ENCODE data around the gene CAMTA1. TPM values are rescaled to one million over a fixed set of nuclear protein-coding genes. Genes with fewer than 3 reads are reported as not detected.
"Not testable (repeated sequence)": the region's sequence is repeated elsewhere in the genome, so short reads cannot be mapped to it uniquely, and the experiment has no call there.

The CAMTA1 gene
- total RNA-seq, 1 experiment from 2014 or later: 118 TPM

DNA sequence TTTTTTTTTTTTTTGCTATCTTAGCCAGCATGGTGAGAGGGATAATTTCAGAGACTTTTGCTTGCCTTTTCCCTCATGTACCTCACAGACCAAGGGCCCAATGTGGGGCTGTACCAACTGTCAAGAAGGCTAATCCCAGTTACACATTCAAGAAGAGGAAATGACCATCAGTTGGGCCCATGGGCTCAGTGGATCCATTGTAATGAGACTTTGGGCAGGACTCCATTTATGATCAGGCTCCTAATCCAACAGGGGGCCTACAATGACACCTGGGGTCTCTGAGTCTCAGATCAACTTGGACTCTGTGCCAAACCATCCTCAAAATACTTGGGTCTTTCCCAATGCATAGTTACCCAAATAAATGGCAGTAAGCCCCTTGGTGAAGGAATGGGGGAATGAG, 535.4 kb downstream of the CAMTA1 start:
- Histone ChIP-seq H3K9me2 (replicated peaks; ENCODE audit: insufficient read depth, low read length) (no peaks in the 10 kb centered on the region), H3K79me2 (ENCODE audit: low read length) (no peaks in the 10 kb centered on the region), H4K20me1 (ENCODE audit: insufficient read depth, low read depth, low read length) (no peaks in the 10 kb centered on the region), H3K9me3 (ENCODE audit: low read length) (no peaks in the 10 kb centered on the region), H3K36me3 (ENCODE audit: insufficient read depth, low read length) (no peaks in the 10 kb centered on the region), H3K4me3 (ENCODE audit: low read length) (no peak overlapping the region), H3K9ac (ENCODE audit: low read length) (no peak overlapping the region), H2AFZ (ENCODE audit: low read length) (no peak overlapping the region), H3K4me2 (ENCODE audit: low read depth, low read length, poor library complexity, severe bottlenecking) (no peak overlapping the region), H3K27me3 (ENCODE audit: low read length) (no peaks in the 10 kb centered on the region), H3K27ac (ENCODE audit: low read length) (no peak overlapping the region), H3K4me1 (ENCODE audit: low read length) (no peaks in the 10 kb centered on the region)
- no peak for DNase-seq

DNA sequence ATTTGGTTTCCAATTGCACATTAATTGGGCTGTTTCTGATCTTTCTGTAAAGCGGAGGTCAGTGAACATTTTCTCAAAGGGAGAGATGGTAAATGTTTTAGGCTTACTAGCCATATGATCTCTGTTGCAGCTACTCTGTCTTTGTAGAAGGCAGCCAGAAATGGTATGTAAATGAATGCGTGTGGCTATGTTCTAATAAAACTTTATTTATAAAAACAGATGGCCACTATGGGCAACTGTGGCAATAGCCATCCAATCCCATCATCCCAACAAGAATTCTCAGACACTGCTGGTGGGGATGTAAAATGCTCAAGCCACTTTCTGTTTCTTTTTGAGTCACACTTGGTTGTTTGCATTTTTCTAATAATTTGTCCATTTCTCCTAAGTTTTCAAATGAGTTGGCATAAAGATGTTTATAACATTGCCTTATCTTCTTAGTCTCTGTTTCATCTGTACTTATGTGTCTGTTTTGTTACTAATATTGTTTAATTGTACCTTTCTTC, 537.1 kb downstream of the CAMTA1 start:
- Histone ChIP-seq H3K4me1 (ENCODE audit: low read length) (no peaks in the 10 kb centered on the region), H3K27me3 (ENCODE audit: low read length) (0 out of 2 replicates have a peak, but pooled peaks cover under 1% of the 10 kb centered on the region), H3K9me2 (replicated peaks; ENCODE audit: insufficient read depth, low read length) (no peaks in the 10 kb centered on the region), H3K4me3 (ENCODE audit: low read length) (no peak overlapping the region), H3K36me3 (ENCODE audit: insufficient read depth, low read length) (no peaks in the 10 kb centered on the region), H3K79me2 (ENCODE audit: low read length) (no peaks in the 10 kb centered on the region), H3K4me2 (ENCODE audit: low read depth, low read length, poor library complexity, severe bottlenecking) (no peak overlapping the region), H4K20me1 (ENCODE audit: insufficient read depth, low read depth, low read length) (no peaks in the 10 kb centered on the region), H2AFZ (ENCODE audit: low read length) (no peak overlapping the region), H3K9me3 (ENCODE audit: low read length) (no peaks in the 10 kb centered on the region), H3K27ac (ENCODE audit: low read length) (no peak overlapping the region), H3K9ac (ENCODE audit: low read length) (no peak overlapping the region)
- DNase-seq: no peak

DNA sequence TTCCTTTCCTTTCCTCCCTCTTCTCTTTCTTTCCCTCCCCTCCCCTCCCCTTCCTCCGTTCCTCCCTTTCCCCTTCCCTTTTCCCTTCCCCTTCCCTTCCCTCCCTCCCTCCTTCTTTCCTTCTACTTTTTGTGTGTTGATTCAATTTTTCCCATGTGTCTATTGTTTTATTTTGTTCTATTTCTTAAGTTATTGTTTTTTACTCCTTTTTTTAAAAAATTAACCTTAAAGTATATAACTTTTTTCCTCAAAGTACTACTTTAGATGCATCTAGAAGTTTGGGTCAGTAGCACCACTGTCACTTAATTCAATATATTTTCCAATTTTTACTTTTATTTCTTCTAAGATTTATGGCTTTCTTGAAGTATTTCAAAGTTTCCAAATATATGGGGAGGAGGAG, 537.7 kb downstream of the CAMTA1 start:
- Histone ChIP-seq H4K20me1 (ENCODE audit: insufficient read depth, low read depth, low read length) (no peaks in the 10 kb centered on the region), H3K9ac (ENCODE audit: low read length) (no peak overlapping the region), H3K27me3 (ENCODE audit: low read length) (0 out of 2 replicates have a peak, but pooled peaks cover 2% of the 10 kb centered on the region), H3K36me3 (ENCODE audit: insufficient read depth, low read length) (no peaks in the 10 kb centered on the region), H3K4me3 (ENCODE audit: low read length) (no peak overlapping the region), H3K79me2 (ENCODE audit: low read length) (no peaks in the 10 kb centered on the region), H3K4me1 (ENCODE audit: low read length) (no peaks in the 10 kb centered on the region), H3K27ac (ENCODE audit: low read length) (no peak overlapping the region), H3K9me2 (replicated peaks; ENCODE audit: insufficient read depth, low read length) (no peaks in the 10 kb centered on the region), H3K4me2 (ENCODE audit: low read depth, low read length, poor library complexity, severe bottlenecking) (no peak overlapping the region), H3K9me3 (ENCODE audit: low read length) (no peaks in the 10 kb centered on the region), H2AFZ (ENCODE audit: low read length) (no peak overlapping the region)
- DNase-seq: no peak

DNA sequence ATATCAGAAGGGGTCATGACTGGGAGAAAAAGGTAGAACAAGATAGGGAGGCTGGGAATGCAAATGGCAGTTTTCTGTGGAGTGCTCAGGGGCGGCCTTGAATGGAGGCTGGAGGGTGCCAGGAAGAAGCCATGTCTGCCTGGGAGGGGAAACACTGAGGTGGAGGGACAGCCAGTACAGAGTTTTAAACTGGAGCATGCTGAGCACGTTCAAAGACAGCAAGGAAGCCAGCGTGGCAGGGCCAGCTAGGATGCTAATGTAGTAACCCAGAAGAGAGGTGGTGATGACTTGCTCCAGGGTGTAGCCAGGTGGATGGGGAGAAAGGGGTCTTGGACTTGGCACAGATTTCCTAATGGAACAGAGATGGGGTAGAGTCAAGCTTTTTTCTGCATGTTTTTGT, 540.0 kb downstream of the CAMTA1 start:
- H3K4me3 ChIP-seq (ENCODE audit: low read length): no peak overlapping the region
- H2AFZ ChIP-seq (ENCODE audit: low read length): no peak overlapping the region
- no peaks in the 10 kb centered on the region for H3K36me3 ChIP-seq (ENCODE audit: insufficient read depth, low read length)
- no peak for DNase-seq
- no peaks in the 10 kb centered on the region for H3K4me1 ChIP-seq (ENCODE audit: low read length)
- H3K9ac ChIP-seq (ENCODE audit: low read length): no peak overlapping the region
- H3K27me3 ChIP-seq (ENCODE audit: low read length): 0 out of 2 replicates have a peak, but pooled peaks cover 2% of the 10 kb centered on the region
- no peaks in the 10 kb centered on the region for H3K9me2 ChIP-seq (replicated peaks; ENCODE audit: insufficient read depth, low read length)
- no peaks in the 10 kb centered on the region for H3K79me2 ChIP-seq (ENCODE audit: low read length)
- no peaks in the 10 kb centered on the region for H3K9me3 ChIP-seq (ENCODE audit: low read length)
- no peak overlapping the region for H3K27ac ChIP-seq (ENCODE audit: low read length)
- no peaks in the 10 kb centered on the region for H4K20me1 ChIP-seq (ENCODE audit: insufficient read depth, low read depth, low read length)
- H3K4me2 ChIP-seq (ENCODE audit: low read depth, low read length, poor library complexity, severe bottlenecking): no peak overlapping the region

DNA sequence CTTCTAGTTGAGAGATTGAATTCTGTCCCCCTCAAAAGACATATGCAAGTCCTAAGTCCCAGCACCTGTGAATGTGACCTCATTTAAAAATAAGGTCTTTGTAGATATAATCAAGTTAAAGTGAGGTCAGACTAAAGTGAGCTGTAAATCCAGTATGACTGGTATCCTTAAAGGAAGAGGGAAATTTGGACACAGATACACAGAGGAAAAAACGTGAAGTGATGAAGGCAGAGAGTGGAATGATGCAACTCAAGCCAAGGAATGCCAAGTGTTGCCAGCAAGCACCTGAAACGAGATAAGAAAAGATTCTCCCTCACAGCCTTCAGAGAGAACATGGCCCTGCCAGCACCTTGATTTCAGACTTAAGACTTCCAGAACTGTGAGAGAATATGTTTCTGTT, 541.1 kb downstream of the CAMTA1 start:
- H3K36me3 ChIP-seq (ENCODE audit: insufficient read depth, low read length): no peaks in the 10 kb centered on the region
- no peaks in the 10 kb centered on the region for H3K79me2 ChIP-seq (ENCODE audit: low read length)
- no peak overlapping the region for H3K27ac ChIP-seq (ENCODE audit: low read length)
- H3K4me3 ChIP-seq (ENCODE audit: low read length): no peak overlapping the region
- no peak overlapping the region for H3K9ac ChIP-seq (ENCODE audit: low read length)
- no peak overlapping the region for H3K4me2 ChIP-seq (ENCODE audit: low read depth, low read length, poor library complexity, severe bottlenecking)
- no peaks in the 10 kb centered on the region for H3K9me2 ChIP-seq (replicated peaks; ENCODE audit: insufficient read depth, low read length)
- no peaks in the 10 kb centered on the region for H3K9me3 ChIP-seq (ENCODE audit: low read length)
- H2AFZ ChIP-seq (ENCODE audit: low read length): no peak overlapping the region
- no peaks in the 10 kb centered on the region for H4K20me1 ChIP-seq (ENCODE audit: insufficient read depth, low read depth, low read length)
- H3K4me1 ChIP-seq (ENCODE audit: low read length): no peaks in the 10 kb centered on the region
- no peak for DNase-seq
- 0 out of 2 replicates have a peak, but pooled peaks cover 2% of the 10 kb centered on the region for H3K27me3 ChIP-seq (ENCODE audit: low read length)

DNA sequence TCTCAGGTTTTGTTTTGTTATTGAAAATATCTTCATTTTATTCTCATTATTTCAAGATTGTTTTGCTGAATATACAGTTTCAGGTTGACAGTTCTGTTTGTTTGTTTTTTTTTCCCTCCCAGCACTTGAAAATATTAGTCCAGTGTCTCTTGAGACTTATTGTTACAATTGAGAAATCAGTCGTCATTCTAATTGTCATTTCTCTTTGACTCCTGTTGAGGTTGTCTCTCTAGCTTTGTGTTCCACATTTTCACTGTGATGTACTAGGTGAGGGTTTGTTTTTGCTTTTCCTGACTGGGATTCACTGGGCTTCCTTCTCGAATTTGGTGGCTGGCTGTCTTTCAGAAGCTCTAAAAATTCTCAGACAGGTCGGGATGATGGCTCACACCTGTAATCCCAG, 542.6 kb downstream of the CAMTA1 start:
- Histone ChIP-seq H3K36me3 (ENCODE audit: insufficient read depth, low read length) (no peaks in the 10 kb centered on the region), H2AFZ (ENCODE audit: low read length) (no peak overlapping the region), H3K79me2 (ENCODE audit: low read length) (no peaks in the 10 kb centered on the region), H3K27ac (ENCODE audit: low read length) (no peak overlapping the region), H3K9me2 (replicated peaks; ENCODE audit: insufficient read depth, low read length) (no peaks in the 10 kb centered on the region), H3K4me3 (ENCODE audit: low read length) (no peak overlapping the region), H3K4me2 (ENCODE audit: low read depth, low read length, poor library complexity, severe bottlenecking) (no peak overlapping the region), H3K9ac (ENCODE audit: low read length) (no peak overlapping the region), H3K9me3 (ENCODE audit: low read length) (no peaks in the 10 kb centered on the region), H3K27me3 (ENCODE audit: low read length) (0 out of 2 replicates have a peak, but pooled peaks cover 2% of the 10 kb centered on the region), H4K20me1 (ENCODE audit: insufficient read depth, low read depth, low read length) (no peaks in the 10 kb centered on the region), H3K4me1 (ENCODE audit: low read length) (no peaks in the 10 kb centered on the region)
- DNase-seq: no peak

DNA sequence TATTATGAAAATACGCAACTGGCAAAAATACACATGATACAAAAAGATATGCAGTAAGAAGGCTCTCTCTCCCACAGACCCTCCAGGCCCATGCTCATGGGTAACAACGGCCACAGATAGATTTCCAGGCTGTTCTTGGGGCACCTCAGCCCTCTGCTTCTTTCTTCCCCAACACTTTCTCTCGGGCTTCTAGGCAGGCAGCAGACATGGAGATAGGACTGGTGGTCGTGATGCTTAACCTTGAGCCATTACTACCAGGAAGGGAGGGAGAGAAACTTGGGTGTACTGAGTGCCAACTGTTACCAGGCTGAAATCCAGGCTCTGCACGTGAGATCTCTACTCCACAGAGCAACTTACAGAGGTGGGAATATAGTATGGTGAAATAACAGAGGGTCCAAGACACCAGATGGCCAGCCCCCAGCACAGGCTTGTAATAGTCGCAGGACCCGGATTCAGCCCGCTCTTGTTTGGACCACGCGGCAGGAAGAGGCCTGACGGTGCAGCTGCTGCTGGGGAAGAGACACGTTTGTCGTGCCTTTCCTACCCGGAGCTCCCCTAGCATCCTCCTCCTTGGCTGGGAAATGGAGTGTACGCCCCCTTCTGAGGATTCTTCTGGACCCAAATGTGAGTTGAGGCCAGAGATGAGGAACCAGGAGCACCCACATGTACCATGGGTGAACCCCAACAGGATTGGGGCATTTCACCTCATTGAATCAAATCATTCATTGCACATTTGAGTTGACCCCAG, 544.8 kb downstream of the CAMTA1 start:
- peaks cover 9% of the 10 kb centered on the region for H3K4me1 ChIP-seq (ENCODE audit: low read length)
- H3K9me2 ChIP-seq (replicated peaks; ENCODE audit: insufficient read depth, low read length): no peaks in the 10 kb centered on the region
- no peak overlapping the region for H3K4me2 ChIP-seq (ENCODE audit: low read depth, low read length, poor library complexity, severe bottlenecking)
- no peak for DNase-seq
- no peak overlapping the region for H3K27ac ChIP-seq (ENCODE audit: low read length)
- 0 out of 2 replicates have a peak, but pooled peaks cover 2% of the 10 kb centered on the region for H3K27me3 ChIP-seq (ENCODE audit: low read length)
- H4K20me1 ChIP-seq (ENCODE audit: insufficient read depth, low read depth, low read length): no peaks in the 10 kb centered on the region
- H2AFZ ChIP-seq (ENCODE audit: low read length): no peak overlapping the region
- no peak overlapping the region for H3K4me3 ChIP-seq (ENCODE audit: low read length)
- no peak overlapping the region for H3K9ac ChIP-seq (ENCODE audit: low read length)
- H3K36me3 ChIP-seq (ENCODE audit: insufficient read depth, low read length): no peaks in the 10 kb centered on the region
- no peaks in the 10 kb centered on the region for H3K9me3 ChIP-seq (ENCODE audit: low read length)
- no peaks in the 10 kb centered on the region for H3K79me2 ChIP-seq (ENCODE audit: low read length)

DNA sequence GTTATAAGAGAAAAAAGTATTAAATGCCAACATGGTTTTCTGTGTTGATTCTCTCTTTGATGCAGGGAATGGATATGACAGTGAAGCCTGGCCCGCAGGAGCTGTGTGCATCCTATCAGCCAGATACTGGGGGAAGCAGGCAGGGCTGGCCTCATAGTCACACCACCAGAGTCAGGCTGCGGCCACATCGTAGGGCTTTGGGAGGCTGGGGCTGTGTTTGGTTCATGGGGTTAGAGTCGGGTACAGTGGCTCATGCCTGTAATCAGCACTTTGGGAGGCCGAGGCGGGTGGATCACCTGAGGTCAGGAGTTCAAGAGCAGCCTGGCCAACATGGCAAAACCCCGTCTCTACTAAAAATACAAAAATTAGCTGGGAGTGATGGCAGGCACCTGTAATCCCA, 545.5 kb downstream of the CAMTA1 start:
- H3K4me1 ChIP-seq (ENCODE audit: low read length); H4K20me1 ChIP-seq (ENCODE audit: insufficient read depth, low read depth, low read length); H2AFZ ChIP-seq (ENCODE audit: low read length); H3K4me3 ChIP-seq (ENCODE audit: low read length); H3K9me3 ChIP-seq (ENCODE audit: low read length); H3K36me3 ChIP-seq (ENCODE audit: insufficient read depth, low read length); H3K9ac ChIP-seq (ENCODE audit: low read length); H3K27me3 ChIP-seq (ENCODE audit: low read length); H3K4me2 ChIP-seq (ENCODE audit: low read depth, low read length, poor library complexity, severe bottlenecking); H3K79me2 ChIP-seq (ENCODE audit: low read length); H3K27ac ChIP-seq (ENCODE audit: low read length); H3K9me2 ChIP-seq (replicated peaks; ENCODE audit: insufficient read depth, low read length); DNase-seq: not testable (repeated sequence)
